HUES6 (cell line): ENCODE data around the gene HMGXB3.

Experiments used
- H3K27ac ChIP-seq: 2 replicates; pipeline ENCODE4 v1.7.0; 2013; ENCODE audit warnings: low read depth, mild to moderate bottlenecking, low read length, inconsistent platforms
- H3K27me3 ChIP-seq: 2 replicates; pipeline ENCODE4 v1.6.1; 2013; ENCODE audit warnings: low read length; ENCODE audit not compliant: control insufficient read depth, insufficient read depth
- H3K36me3 ChIP-seq: 2 replicates; pipeline ENCODE4 v1.6.1; 2013; ENCODE audit warnings: low read length; ENCODE audit not compliant: control insufficient read depth, insufficient read depth
- H3K4me1 ChIP-seq: 2 replicates; pipeline ENCODE4 v1.6.1; 2013; ENCODE audit warnings: low read length; ENCODE audit not compliant: control insufficient read depth, insufficient read depth
- H3K4me3 ChIP-seq: 2 replicates; pipeline ENCODE4 v1.5.1; 2013; ENCODE audit warnings: low read depth, low read length
- H3K9ac ChIP-seq: one replicate; pipeline ENCODE4 v1.6.1; 2013; ENCODE audit warnings: mild to moderate bottlenecking, low read length
- H3K9me3 ChIP-seq: 2 replicates; pipeline ENCODE4 v1.6.1; 2013; ENCODE audit warnings: low read depth, low read length; ENCODE audit not compliant: control insufficient read depth, insufficient read depth

HMGXB3 gene

GRCh38 chr5:150064681-150065220 lies 64.2 kb downstream of the HMGXB3 start:
- Histone ChIP-seq H3K27ac (no peak overlapping the region), H3K36me3 (no peaks in the 10 kb centered on the region), H3K9ac (no peak overlapping the region), H3K9me3 (no peaks in the 10 kb centered on the region), H3K4me3 (no peak overlapping the region), H3K27me3 (no peaks in the 10 kb centered on the region; the same call in 1 of the 2 replicates), H3K4me1 (peaks cover 8% of the 10 kb centered on the region)

- Histone ChIP-seq H3K9ac (no peak overlapping the region), H3K9me3 (no peaks in the 10 kb centered on the region), H3K27ac (no peak overlapping the region)
These were observed 64.8 kb downstream of the HMGXB3 start for GRCh38 chr5:150065346-150065745.

GRCh38 chr5:150065886-150066285 lies 65.3 kb downstream of the HMGXB3 start:
- Histone ChIP-seq H3K27me3 (no peaks in the 10 kb centered on the region; the same call in 1 of the 2 replicates), H3K9me3 (no peaks in the 10 kb centered on the region), H3K4me3 (no peak overlapping the region), H3K27ac (no peak overlapping the region), H3K4me1 (peaks cover 8% of the 10 kb centered on the region), H3K36me3 (no peaks in the 10 kb centered on the region), H3K9ac (no peak overlapping the region)

More at GRCh38 chr5:150065346-150065745, 64.8 kb downstream of the HMGXB3 start:
- Histone ChIP-seq H3K4me3 (no peak overlapping the region), H3K27me3 (no peaks in the 10 kb centered on the region; the same call in 1 of the 2 replicates), H3K36me3 (no peaks in the 10 kb centered on the region), H3K4me1 (peaks cover 8% of the 10 kb centered on the region)

- no peaks in the 10 kb centered on the region for H3K9me3 ChIP-seq
- no peak overlapping the region for H3K9ac ChIP-seq
- H3K27ac ChIP-seq: no peak overlapping the region
- no peaks in the 10 kb centered on the region for H3K36me3 ChIP-seq
- peaks cover 8% of the 10 kb centered on the region for H3K4me1 ChIP-seq
- H3K4me3 ChIP-seq: no peak overlapping the region
- H3K27me3 ChIP-seq: no peaks in the 10 kb centered on the region; the same call in 1 of the 2 replicates
These were observed 65.9 kb downstream of the HMGXB3 start for GRCh38 chr5:150066436-150066835.

GRCh38 chr5:150066901-150067396 lies 66.4 kb downstream of the HMGXB3 start:
- H3K9me3 ChIP-seq: no peaks in the 10 kb centered on the region
- H3K27me3 ChIP-seq: no peaks in the 10 kb centered on the region; the same call in 1 of the 2 replicates
- no peak overlapping the region for H3K27ac ChIP-seq
- H3K4me3 ChIP-seq: no peak overlapping the region
- H3K4me1 ChIP-seq: peaks cover 8% of the 10 kb centered on the region
- no peaks in the 10 kb centered on the region for H3K36me3 ChIP-seq
- H3K9ac ChIP-seq: no peak overlapping the region

GRCh38 chr5:150067405-150067960 lies 66.9 kb downstream of the HMGXB3 start:
- H3K4me3 ChIP-seq: no peak overlapping the region
- no peaks in the 10 kb centered on the region for H3K9me3 ChIP-seq
- H3K36me3 ChIP-seq: no peaks in the 10 kb centered on the region
- H3K9ac ChIP-seq: no peak overlapping the region
- no peak overlapping the region for H3K27ac ChIP-seq
- H3K4me1 ChIP-seq: peaks cover 8% of the 10 kb centered on the region
- no peaks in the 10 kb centered on the region; the same call in 1 of the 2 replicates for H3K27me3 ChIP-seq

GRCh38 chr5:150068071-150068470 lies 67.5 kb downstream of the HMGXB3 start:
- no peak overlapping the region for H3K9ac ChIP-seq
- no peak overlapping the region for H3K27ac ChIP-seq
- no peak overlapping the region for H3K4me3 ChIP-seq
- no peaks in the 10 kb centered on the region for H3K36me3 ChIP-seq
- H3K27me3 ChIP-seq: no peaks in the 10 kb centered on the region; the same call in 1 of the 2 replicates
- no peaks in the 10 kb centered on the region for H3K9me3 ChIP-seq
- peaks cover 8% of the 10 kb centered on the region for H3K4me1 ChIP-seq

- Histone ChIP-seq H3K9ac (no peak overlapping the region), H3K9me3 (no peaks in the 10 kb centered on the region), H3K36me3 (no peaks in the 10 kb centered on the region)
These were observed 67.9 kb downstream of the HMGXB3 start for GRCh38 chr5:150068472-150068871.

GRCh38 chr5:150068961-150069645 lies 68.6 kb downstream of the HMGXB3 start:
- H3K27ac ChIP-seq: no peak overlapping the region
- no peaks in the 10 kb centered on the region for H3K36me3 ChIP-seq
- no peaks in the 10 kb centered on the region for H3K9me3 ChIP-seq
- H3K4me1 ChIP-seq: peaks cover 8% of the 10 kb centered on the region
- no peaks in the 10 kb centered on the region; the same call in 1 of the 2 replicates for H3K27me3 ChIP-seq
- H3K4me3 ChIP-seq: no peak overlapping the region
- H3K9ac ChIP-seq: no peak overlapping the region

More at GRCh38 chr5:150068472-150068871, 67.9 kb downstream of the HMGXB3 start:
- H3K27ac ChIP-seq: no peak overlapping the region
- H3K4me3 ChIP-seq: no peak overlapping the region
- peaks cover 8% of the 10 kb centered on the region for H3K4me1 ChIP-seq
- no peaks in the 10 kb centered on the region; the same call in 1 of the 2 replicates for H3K27me3 ChIP-seq

GRCh38 chr5:150069672-150070627 lies 69.4 kb downstream of the HMGXB3 start:
- no peak overlapping the region for H3K4me3 ChIP-seq
- H3K4me1 ChIP-seq: peaks cover 8% of the 10 kb centered on the region
- H3K36me3 ChIP-seq: no peaks in the 10 kb centered on the region
- no peak overlapping the region for H3K27ac ChIP-seq
- no peaks in the 10 kb centered on the region; the same call in 1 of the 2 replicates for H3K27me3 ChIP-seq
- no peaks in the 10 kb centered on the region for H3K9me3 ChIP-seq
- no peak overlapping the region for H3K9ac ChIP-seq
